NOMO-1 treated with dmso at 0.1 percent for 144 hours (cell line): ENCODE data around the gene MED25.

Experiments
- DNase-seq: peaks from one replicate; lab custom pipeline; 2025; ENCODE audit not compliant: unreplicated experiment; lab: John Stamatoyannopoulos, UW

The MED25 gene

DNA sequence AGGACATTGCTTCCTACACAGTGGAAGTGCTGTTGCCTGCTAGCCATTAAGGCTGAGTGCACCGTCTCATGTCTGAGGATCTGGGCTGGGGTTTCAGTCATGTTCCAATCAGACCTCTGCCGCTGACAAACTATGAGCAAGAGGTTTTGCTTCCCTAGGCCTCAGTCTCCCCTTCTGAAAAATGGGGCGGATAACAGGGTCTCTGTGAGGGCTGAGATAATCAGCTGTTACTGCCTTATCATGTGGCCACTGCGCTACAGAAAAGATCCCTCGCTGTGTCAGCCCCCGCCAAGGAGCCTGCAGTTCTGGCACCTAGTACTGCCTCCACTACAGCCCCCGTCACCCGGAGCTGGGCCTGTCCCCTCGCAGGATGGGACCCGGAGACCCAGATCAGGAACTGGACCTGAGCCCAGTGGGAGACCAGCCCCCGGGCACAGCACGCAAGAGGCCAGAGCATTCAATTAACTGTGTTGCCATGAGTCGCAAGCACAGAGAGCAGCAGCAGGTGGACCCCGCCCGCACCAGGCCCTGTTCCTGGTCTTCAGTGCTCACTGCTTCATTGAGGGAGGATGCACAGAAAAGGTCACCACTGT is 52.3 kb downstream of the MED25 start:
- DNase-seq, result no peak

- DNase-seq, result no peak
These were observed 53.4 kb downstream of the MED25 start for GRCh38 chr19:49871349-49871985.

- DNase-seq, result no peak
These were observed 54.4 kb downstream of the MED25 start for GRCh38 chr19:49872245-49873128.

DNA sequence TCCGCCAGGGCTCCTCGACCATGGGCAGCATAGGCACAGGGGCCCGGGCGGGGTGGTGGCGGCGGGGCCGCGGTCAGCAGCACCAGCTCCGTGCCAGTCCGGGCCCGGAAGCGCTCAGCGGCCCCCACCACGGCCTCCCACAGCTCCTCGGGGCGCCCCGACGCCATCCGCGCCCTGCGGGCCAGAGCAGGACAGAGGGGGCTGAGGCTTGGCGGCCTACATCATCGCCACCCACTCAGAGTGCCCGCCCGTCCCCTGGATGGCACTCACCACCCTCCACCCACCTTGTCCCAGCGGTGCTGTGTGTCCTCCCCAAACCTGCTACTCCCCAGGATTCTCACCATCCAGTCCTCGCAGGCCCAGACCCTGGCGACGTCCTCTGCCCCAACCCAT is 55.0 kb downstream of the MED25 start:
- no peak for DNase-seq

- no peak for DNase-seq
These were observed 55.7 kb downstream of the MED25 start for GRCh38 chr19:49873834-49874233.

GRCh38 chr19:49874503-49875157 is 56.5 kb downstream of the MED25 start:
- DNase-seq, result no peak

GRCh38 chr19:49875177-49875576 is 57.1 kb downstream of the MED25 start:
- DNase-seq, result no peak

DNA sequence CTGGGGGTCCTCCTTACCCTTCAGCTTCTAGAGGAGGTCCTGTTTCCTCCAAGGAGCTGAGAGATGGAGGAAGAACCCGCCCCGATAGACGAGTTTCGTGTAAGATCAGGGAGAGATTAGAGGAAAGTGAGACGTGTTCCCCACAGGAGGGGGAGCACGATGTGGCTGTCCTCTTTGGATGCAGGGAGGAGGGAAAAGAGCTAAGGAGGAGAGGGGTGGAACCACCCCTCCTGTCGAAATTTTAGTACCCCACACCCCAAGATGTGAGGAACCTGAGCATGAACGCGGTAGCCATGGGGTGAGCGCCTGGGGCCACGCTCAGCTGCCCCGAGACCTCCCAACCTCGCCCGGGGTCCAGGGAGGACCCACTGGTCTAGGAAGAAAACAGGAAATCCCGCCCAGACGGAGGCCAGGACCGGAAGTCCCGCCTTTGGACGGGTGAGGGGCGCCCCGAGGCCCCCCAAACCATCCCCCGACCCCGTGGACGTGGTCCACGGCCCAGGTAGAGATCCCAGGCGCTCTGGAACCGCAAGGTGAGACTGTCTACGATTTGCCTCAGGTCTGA is 57.9 kb downstream of the MED25 start:
- DNase-seq, result no peak

GRCh38 chr19:49876422-49877019 is 58.4 kb downstream of the MED25 start:
- peak; percentile 98 for DNase-seq

GRCh38 chr19:49877020-49877878 is 59.2 kb downstream of the MED25 start, which contains the start of the genes AKT1S1 and TBC1D17:
TSS of gene AKT1S1 (minus strand) at chr19:49877355. CDS start at chr19:49873295, 4,060 bp downstream.
TSS of gene TBC1D17 (plus strand) at chr19:49877702. CDS start at chr19:49877724, 22 bp downstream.
- DNase-seq, result peak; percentile 98

DNA sequence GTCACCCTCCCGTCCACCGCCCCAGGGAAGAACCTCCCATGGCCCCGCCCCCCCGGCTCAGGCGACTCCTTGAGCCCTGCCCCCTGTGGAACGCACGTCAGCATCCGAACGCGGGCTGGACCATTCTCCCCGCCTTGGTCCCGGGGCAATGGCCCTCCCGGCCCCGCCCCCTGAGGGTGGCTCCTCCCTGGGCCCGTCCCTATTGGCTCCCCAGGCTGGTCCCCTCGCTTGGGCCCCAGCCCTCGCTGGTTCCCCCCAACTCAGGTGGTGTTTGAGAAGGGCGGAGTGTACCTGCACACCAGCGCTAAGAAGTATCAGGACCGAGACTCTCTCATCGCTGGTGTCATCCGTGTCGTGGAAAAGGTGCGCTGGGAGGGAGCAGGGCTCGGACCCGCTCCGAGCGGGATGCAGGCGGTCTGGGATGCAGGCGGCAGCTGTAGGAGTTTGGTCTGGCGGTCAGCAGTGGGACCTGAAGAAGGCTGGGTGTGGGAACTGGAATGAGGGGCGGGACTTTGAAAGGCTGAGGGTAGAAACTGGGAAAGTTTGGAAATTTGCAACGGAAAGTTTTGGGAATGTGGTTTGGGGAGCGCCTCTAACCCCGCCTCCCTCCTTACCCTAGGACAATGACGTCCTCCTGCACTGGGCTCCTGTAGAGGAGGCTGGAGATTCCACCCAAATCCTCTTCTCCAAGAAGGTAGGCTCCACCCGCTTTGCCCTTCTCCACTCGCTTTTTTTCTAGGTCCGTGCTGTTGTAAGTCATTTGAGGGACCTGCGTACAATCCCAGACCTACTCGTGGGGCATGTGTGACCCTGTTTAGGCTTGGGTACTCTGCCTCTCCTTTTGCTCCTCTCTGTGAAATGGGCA is 60.0 kb downstream of the MED25 start:
- peak; percentile 92 for DNase-seq

DNA sequence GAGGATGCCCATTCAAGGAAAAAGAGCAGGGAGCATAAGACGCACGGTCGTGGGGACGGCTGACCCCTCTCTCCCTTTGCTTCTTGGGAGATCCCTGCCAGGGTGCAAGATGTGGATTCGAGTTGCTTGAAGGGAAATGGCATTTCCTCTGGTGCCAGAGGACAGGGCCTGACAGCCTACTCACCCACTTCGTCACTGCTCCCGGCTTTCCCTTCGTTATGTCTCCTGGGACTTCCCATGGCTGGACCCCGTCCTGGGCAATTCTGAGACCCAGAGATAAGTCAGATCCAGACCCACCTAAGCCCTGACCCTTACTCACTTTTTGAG is 60.6 kb downstream of the MED25 start:
- DNase-seq, result no peak

- DNase-seq, result peak; percentile 9
These were observed 61.3 kb downstream of the MED25 start for GRCh38 chr19:49879243-49879963.

DNA sequence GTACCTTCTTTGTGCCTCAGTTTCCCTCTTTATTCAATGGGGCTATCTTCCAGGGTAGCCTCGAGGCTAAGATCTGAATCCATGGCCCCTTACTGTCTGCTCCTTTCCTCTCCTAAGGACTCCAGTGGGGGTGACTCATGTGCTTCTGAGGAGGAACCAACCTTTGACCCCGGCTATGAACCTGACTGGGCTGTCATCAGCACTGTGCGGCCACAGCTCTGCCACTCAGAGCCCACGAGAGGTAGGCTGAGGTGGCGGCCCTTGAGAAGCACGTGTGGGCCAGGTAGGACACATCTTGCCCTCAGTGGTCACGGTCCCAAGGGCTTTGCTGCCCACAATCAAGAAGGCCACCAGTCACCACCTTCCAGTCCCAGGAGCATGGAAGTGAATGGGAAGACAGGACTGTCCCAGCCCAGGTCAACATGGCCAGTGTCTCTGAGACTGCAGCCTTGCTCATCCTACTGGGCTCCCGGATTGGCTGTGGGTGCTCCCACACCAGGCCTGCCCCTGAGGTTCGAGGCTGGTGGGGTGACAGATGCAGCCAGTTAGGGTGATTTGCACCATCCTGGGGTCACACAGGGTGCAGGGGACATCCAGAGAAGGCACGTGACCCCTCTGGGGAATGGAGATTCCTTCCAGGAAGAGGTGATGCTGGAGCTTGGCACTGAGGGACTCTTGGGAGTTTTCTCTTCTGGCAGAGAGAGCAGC is 62.2 kb downstream of the MED25 start:
- DNase-seq, result no peak

DNA sequence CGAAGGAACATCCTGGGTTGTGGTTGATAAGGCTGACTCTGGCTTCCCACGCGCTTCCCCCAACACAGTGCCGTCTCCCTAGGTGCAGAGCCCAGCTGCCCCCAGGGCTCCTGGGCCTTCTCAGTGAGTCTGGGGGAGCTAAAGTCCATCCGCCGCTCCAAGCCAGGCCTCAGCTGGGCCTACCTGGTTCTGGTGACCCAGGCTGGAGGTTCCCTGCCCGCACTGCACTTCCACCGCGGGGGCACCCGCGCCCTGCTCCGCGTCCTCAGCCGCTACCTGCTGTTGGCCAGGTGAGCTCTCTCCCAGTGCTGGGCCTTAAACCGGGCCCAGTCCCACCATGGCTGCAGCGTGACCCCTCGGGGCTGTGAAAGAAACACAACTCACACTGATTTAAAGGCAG is 63.1 kb downstream of the MED25 start:
- no peak for DNase-seq

GRCh38 chr19:49881672-49882394 is 63.7 kb downstream of the MED25 start:
- DNase-seq, result no peak

- no peak for DNase-seq
These were observed 64.6 kb downstream of the MED25 start for GRCh38 chr19:49882643-49883042.
